ENCODE measurements around the gene SGCE.
"Not testable (repeated sequence)": the region's sequence is repeated elsewhere in the genome, so short reads cannot be mapped to it uniquely, and the experiment has no call there.

SGCE gene

GRCh38 chr7:94655848-94656657 is at the start of gene SGCE:
Gene SGCE, minus strand, starts transcription at chr7:94656133. Its CDS starts 35 bp downstream, at chr7:94656098.
- Histone ChIP-seq H3K4me2 (ENCODE audit: low read depth, low read length, poor library complexity, severe bottlenecking) (no peak within 1 kb of the TSS), H3K9me3 (ENCODE audit: insufficient read depth, low read depth, low read length) (peaks cover 6% of the 10 kb centered on the region; the same call in 1 of the 2 replicates), H3K27me3 (ENCODE audit: insufficient read depth, low read length, poor library complexity, severe bottlenecking) (no peaks in the 10 kb centered on the region), H3K79me2 (ENCODE audit: insufficient read depth, low read length) (no peaks in the 10 kb centered on the region), H3K4me1 (ENCODE audit: insufficient read depth, low read length, poor library complexity, severe bottlenecking) (peaks cover 5% of the 10 kb centered on the region), H3K36me3 (ENCODE audit: insufficient read depth, low read length) (no peaks in the 10 kb centered on the region), H3K9me2 (replicated peaks; ENCODE audit: low read depth, low read length) (no peaks in the 10 kb centered on the region), H4K20me1 (ENCODE audit: insufficient read depth, low read length, poor library complexity, severe bottlenecking) (no peaks in the 10 kb centered on the region), H3K9ac (ENCODE audit: low read depth, low read length, poor library complexity, severe bottlenecking) (no peak within 1 kb of the TSS), H3F3A (ENCODE audit: low read depth) (no peaks in the 10 kb centered on the region), H2AFZ (ENCODE audit: low read length) (no peak within 1 kb of the TSS), H3K4me3 (ENCODE audit: low read length, poor library complexity, severe bottlenecking) (no peak within 1 kb of the TSS)
- no peak for TF ChIP-seq CTCF (conservative IDR thresholded peaks at IDR 0.05; ENCODE audit: low read length)
- TF ChIP-seq EZH2phosphoT487 (IDR thresholded peaks at IDR 0.05; ENCODE audit: borderline replicate concordance) = no peak

GRCh38 chr7:94705155-94706021 is 49.5 kb upstream of the SGCE start:
- H2AFZ ChIP-seq (ENCODE audit: low read length); H3K4me3 ChIP-seq (ENCODE audit: low read length, poor library complexity, severe bottlenecking); H3K79me2 ChIP-seq (ENCODE audit: insufficient read depth, low read length); H3K27me3 ChIP-seq (ENCODE audit: insufficient read depth, low read length, poor library complexity, severe bottlenecking); H3K9ac ChIP-seq (ENCODE audit: low read depth, low read length, poor library complexity, severe bottlenecking); H4K20me1 ChIP-seq (ENCODE audit: insufficient read depth, low read length, poor library complexity, severe bottlenecking); H3F3A ChIP-seq (ENCODE audit: low read depth); H3K4me1 ChIP-seq (ENCODE audit: insufficient read depth, low read length, poor library complexity, severe bottlenecking); H3K9me3 ChIP-seq (ENCODE audit: insufficient read depth, low read depth, low read length); H3K36me3 ChIP-seq (ENCODE audit: insufficient read depth, low read length); H3K4me2 ChIP-seq (ENCODE audit: low read depth, low read length, poor library complexity, severe bottlenecking); H3K9me2 ChIP-seq (replicated peaks; ENCODE audit: low read depth, low read length): not testable (repeated sequence)

GRCh38 chr7:94701555-94701973 is 45.6 kb upstream of the SGCE start:
- Histone ChIP-seq H3F3A (ENCODE audit: low read depth) (no peaks in the 10 kb centered on the region), H3K9me3 (ENCODE audit: insufficient read depth, low read depth, low read length) (no peaks in the 10 kb centered on the region), H3K9me2 (replicated peaks; ENCODE audit: low read depth, low read length) (no peaks in the 10 kb centered on the region), H3K36me3 (ENCODE audit: insufficient read depth, low read length) (no peaks in the 10 kb centered on the region), H4K20me1 (ENCODE audit: insufficient read depth, low read length, poor library complexity, severe bottlenecking) (no peaks in the 10 kb centered on the region), H2AFZ (ENCODE audit: low read length) (no peak overlapping the region), H3K27me3 (ENCODE audit: insufficient read depth, low read length, poor library complexity, severe bottlenecking) (no peaks in the 10 kb centered on the region), H3K9ac (ENCODE audit: low read depth, low read length, poor library complexity, severe bottlenecking) (no peak overlapping the region), H3K79me2 (ENCODE audit: insufficient read depth, low read length) (no peaks in the 10 kb centered on the region), H3K4me1 (ENCODE audit: insufficient read depth, low read length, poor library complexity, severe bottlenecking) (no peaks in the 10 kb centered on the region), H3K4me2 (ENCODE audit: low read depth, low read length, poor library complexity, severe bottlenecking) (no peak overlapping the region), H3K4me3 (ENCODE audit: low read length, poor library complexity, severe bottlenecking) (no peak overlapping the region)
- no peak for TF ChIP-seq EZH2phosphoT487 (IDR thresholded peaks at IDR 0.05; ENCODE audit: borderline replicate concordance)
- no peak for TF ChIP-seq CTCF (conservative IDR thresholded peaks at IDR 0.05; ENCODE audit: low read length)

Data from Loucy (cell line).